ENCODE data around the gene WIZ.

DNA sequence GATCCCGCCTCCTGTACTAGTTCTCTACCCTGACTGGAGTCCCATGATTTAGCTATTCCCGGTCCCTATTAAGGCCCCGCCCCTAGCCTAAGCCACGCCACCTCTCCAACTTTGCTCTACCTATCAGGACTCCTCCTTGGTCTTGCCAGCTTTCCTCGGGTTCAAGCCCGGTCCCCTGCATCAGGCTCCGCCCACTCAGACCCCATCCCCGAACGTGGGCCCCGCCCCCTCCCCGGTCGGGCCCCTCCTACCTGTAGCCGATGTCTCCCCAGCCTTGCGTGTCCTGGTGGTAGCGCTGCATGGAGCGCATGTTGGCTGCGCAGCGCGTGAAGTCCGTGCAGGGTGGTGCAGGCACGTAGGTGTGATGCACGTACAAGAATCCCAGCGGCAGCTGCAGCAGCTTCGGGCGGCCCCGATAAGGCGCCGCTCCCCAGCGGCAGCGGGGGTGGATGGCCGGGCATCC is 21.9 kb upstream of the WIZ start:
- TF ChIP-seq, protein P1, sequence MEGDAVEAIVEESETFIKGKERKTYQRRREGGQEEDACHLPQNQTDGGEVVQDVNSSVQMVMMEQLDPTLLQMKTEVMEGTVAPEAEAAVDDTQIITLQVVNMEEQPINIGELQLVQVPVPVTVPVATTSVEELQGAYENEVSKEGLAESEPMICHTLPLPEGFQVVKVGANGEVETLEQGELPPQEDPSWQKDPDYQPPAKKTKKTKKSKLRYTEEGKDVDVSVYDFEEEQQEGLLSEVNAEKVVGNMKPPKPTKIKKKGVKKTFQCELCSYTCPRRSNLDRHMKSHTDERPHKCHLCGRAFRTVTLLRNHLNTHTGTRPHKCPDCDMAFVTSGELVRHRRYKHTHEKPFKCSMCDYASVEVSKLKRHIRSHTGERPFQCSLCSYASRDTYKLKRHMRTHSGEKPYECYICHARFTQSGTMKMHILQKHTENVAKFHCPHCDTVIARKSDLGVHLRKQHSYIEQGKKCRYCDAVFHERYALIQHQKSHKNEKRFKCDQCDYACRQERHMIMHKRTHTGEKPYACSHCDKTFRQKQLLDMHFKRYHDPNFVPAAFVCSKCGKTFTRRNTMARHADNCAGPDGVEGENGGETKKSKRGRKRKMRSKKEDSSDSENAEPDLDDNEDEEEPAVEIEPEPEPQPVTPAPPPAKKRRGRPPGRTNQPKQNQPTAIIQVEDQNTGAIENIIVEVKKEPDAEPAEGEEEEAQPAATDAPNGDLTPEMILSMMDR (IDR thresholded peaks at IDR 0.05) = no peak
- no peak for TF ChIP-seq EZH2 (IDR thresholded peaks at IDR 0.05; ENCODE audit: borderline replicate concordance, insufficient read depth, low read depth, low read length, poor library complexity, severe bottlenecking)

All from B cell (primary cell).